Memory B cell (primary cell): ENCODE results near the gene DHX40.
A peak's percentile ranks its signal among the peaks of the same experiment; 100 is the strongest.

Experiments used
- ATAC-seq: fragments of 150-1000 bp; cut with Tn5 transposase; 2 replicates; pipeline ENCODE4 v1.10.0; 2021; ENCODE audit warnings: low read depth, mild to moderate bottlenecking, moderate library complexity
- DNase-seq, 2 donors: peaks; one replicate each; pipeline ENCODE4 v3.0.0; 2022; ENCODE audit warnings: low spot score in 2 of 2
- H3K27ac Mint-ChIP-seq: one replicate; pipeline ENCODE4 v1.8.0; 2022; ENCODE audit warnings: mild to moderate bottlenecking, moderate library complexity, mixed read lengths
- H3K27me3 Mint-ChIP-seq: one replicate; pipeline ENCODE4 v1.8.0; 2022; ENCODE audit warnings: mixed read lengths
- H3K36me3 Mint-ChIP-seq: one replicate; pipeline ENCODE4 v1.8.0; 2022; ENCODE audit warnings: mild to moderate bottlenecking, mixed read lengths
- H3K4me1 Mint-ChIP-seq: one replicate; pipeline ENCODE4 v1.8.0; 2022; ENCODE audit warnings: mixed read lengths
- H3K4me3 Mint-ChIP-seq: one replicate; pipeline ENCODE4 v1.8.0; 2022; ENCODE audit warnings: mild to moderate bottlenecking, moderate library complexity, mixed read lengths
- H3K9me3 Mint-ChIP-seq: one replicate; pipeline ENCODE4 v1.8.0; 2022; ENCODE audit warnings: mixed read lengths

DHX40 gene

DNA sequence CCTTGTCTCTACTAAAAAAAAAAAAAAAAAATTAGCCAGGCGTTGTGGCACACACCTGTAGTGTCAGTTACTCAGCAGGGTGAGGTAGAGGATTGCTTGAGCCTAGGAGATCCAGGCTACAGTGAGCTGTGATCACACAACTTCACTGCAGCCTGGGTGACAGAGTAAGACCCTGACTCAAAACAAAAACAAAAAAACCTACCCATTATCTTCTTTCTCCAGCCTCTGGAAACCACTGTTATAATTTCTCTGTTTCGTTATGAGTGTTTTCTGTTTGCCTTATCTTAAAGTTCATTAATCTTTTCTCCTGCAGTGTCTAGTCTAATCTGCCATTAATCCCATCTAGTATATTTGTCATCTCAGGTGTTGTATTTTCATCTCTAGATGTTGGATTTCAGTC, 35.7 kb downstream of the DHX40 start:
- Mint-ChIP-seq H3K4me1 (no peaks in the 10 kb centered on the region), H3K36me3 (peaks cover 31% of the 10 kb centered on the region), H3K27ac (no peak overlapping the region), H3K4me3 (no peak overlapping the region), H3K9me3 (no peaks in the 10 kb centered on the region), H3K27me3 (no peaks in the 10 kb centered on the region)
- DNase-seq (no peak), ATAC-seq (no peak)

DNA sequence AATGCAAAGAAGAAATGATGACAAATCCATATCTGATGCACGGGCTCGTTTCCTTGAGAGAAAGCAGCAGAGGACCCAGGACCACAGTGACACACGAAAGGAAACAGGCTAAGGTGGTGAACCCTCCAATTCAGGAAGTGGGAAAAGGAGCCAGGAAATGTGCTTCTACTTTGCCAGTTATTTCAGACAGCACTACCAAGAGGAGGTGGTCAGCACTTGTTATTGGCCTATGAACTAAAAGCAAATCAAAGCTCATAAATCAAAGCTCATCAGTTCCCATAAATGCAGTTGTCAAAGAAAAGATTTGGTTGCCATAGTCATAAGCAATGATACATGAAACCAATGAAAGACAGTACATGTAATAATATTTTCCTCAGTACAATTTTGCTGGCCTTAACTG, 41.7 kb downstream of the DHX40 start:
- no peak for DNase-seq
- H3K36me3 Mint-ChIP-seq = peaks cover 34% of the 10 kb centered on the region
- no peaks in the 10 kb centered on the region for H3K27me3 Mint-ChIP-seq
- H3K27ac Mint-ChIP-seq = no peak overlapping the region
- no peaks in the 10 kb centered on the region for H3K4me1 Mint-ChIP-seq
- no peak overlapping the region for H3K4me3 Mint-ChIP-seq
- no peaks in the 10 kb centered on the region for H3K9me3 Mint-ChIP-seq
- no peak for ATAC-seq

DNA sequence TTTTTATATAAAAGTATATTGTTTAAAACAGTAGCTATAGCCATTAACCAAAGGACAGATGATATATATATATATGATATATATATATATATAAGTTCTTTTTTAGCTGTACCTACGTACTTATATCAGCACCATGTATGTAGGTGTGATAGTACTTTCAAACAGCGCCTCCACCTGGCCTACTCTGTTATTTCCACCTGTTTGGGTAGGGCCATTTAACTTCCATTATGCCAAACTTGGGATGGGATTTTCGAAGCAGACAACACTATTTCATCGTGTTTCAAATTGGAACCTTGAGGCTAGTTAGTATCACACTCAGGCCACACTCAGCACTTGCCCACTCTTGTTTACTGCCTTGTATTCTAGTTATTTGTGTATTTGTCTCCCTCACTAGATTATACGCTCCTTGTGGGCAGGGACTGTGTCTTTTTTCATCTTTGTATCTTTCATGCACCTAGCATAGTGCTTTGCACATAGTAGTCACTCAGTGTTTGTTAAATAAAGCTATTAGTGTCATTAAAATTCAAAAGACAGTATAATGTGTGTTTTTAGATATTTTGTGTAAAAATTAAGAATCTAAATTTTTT, 42.5 kb downstream of the DHX40 start:
- DNase-seq (no peak), ATAC-seq (no peak)
- H3K36me3 Mint-ChIP-seq = peaks cover 29% of the 10 kb centered on the region
- H3K4me1 Mint-ChIP-seq = no peaks in the 10 kb centered on the region
- H3K4me3 Mint-ChIP-seq = no peak overlapping the region
- H3K27me3 Mint-ChIP-seq = no peaks in the 10 kb centered on the region
- H3K9me3 Mint-ChIP-seq = no peaks in the 10 kb centered on the region
- H3K27ac Mint-ChIP-seq = no peak overlapping the region

DNA sequence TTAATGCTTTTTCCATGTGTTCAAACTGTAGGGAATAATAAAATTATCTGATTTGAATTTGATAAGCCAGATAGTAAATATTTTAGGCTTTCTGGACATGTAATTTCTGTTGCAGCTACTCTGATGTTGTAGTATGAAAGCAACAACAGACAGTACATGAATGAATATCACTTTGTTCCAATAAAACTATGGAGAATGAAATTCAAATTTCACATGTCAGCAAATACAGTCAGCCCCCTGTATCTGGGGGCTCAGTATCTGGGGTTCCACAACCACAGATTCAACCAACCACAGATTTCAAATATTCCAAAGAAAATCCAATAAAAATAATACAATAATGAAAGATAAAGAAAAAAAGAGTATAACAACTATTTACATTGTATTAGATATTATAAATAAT, 46.1 kb downstream of the DHX40 start:
- peaks cover 10% of the 10 kb centered on the region for H3K36me3 Mint-ChIP-seq
- no peak for ATAC-seq
- H3K4me1 Mint-ChIP-seq = no peaks in the 10 kb centered on the region
- DNase-seq = no peak
- H3K27ac Mint-ChIP-seq = no peak overlapping the region
- no peak overlapping the region for H3K4me3 Mint-ChIP-seq
- H3K9me3 Mint-ChIP-seq = no peaks in the 10 kb centered on the region
- no peaks in the 10 kb centered on the region for H3K27me3 Mint-ChIP-seq

DNA sequence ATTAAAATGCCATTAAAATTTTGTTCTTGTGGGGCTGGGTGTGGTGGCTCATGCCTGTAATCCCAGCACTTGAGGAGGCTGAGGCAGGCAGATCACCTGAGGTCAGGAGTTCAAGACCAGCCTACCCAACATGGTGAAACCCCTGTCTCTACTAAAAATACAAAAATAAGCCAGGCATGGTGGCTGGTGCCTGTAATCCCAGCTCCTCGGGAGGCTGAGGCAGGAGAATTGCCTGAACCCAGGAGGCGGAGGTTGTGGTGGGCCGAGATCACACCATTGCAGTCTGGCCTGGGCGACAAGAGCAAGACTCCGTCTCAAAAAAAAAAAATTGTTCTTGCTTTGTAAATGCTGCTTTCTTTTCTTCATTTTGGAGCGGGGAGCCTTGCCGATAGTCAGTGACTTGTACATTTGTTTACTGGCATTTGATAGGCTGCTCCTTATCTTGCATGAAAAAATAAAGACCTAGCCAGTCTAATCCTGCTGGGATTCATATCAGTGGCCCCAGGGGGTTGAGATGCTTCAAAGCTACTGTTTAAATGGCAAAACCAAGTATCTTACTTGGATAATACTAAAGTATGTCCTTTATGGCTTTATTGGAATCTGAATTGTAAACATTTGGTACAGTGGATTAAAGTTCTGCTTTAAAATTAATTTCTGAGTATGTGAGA, 51.0 kb downstream of the DHX40 start:
- no peak for ATAC-seq
- Mint-ChIP-seq H3K9me3 (no peaks in the 10 kb centered on the region), H3K4me1 (peaks cover 9% of the 10 kb centered on the region), H3K36me3 (no peaks in the 10 kb centered on the region), H3K4me3 (no peak overlapping the region), H3K27ac (no peak overlapping the region), H3K27me3 (no peaks in the 10 kb centered on the region)
- DNase-seq = no peak

DNA sequence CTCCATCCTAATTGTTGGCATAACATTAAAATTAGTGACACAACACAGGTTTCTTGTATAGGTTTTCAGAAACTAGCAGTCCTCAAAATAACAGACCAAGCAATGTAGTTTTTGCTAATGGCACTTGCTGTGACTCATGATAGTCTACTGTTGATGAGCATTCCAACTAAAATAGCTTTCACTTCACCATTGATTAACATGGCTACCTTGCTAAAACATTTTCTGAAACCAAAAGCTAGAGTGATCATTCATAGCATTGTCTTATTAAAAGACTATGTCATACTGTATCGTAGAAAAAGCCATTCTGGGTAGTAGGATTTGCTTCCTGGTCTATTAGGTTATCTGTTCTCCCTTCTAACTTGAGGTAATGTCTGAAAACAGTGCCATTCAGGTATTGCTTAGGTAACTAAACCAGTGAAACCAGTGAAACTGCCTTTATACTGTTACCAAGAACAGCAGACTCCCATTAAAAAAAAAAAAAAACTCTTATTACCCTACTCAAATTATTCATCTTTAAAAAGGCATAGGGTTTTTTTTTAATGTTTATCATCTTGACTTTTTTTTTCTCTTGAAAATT, 51.8 kb downstream of the DHX40 start:
- Mint-ChIP-seq H3K27ac (peak overlapping the region; percentile 97), H3K27me3 (no peaks in the 10 kb centered on the region), H3K4me1 (peaks cover 13% of the 10 kb centered on the region), H3K4me3 (no peak overlapping the region), H3K36me3 (no peaks in the 10 kb centered on the region), H3K9me3 (no peaks in the 10 kb centered on the region)
- ATAC-seq = no peak
- no peak for DNase-seq

DNA sequence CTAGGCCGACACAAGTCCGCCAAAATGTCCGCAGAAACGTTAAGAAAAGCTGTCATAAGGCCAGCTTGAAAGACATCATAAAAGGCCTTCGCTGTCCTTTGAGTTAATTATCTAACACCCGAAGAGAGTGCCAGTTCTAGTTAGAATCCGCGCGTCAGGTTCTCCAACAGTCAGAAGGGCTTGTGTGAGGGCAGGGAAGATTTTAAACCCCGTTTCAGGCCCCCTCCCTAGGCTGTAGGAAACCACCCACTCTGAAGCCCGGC, 53.6 kb downstream of the DHX40 start:
- Mint-ChIP-seq H3K36me3 (no peaks in the 10 kb centered on the region), H3K4me3 (peak overlapping the region; percentile 91), H3K9me3 (no peaks in the 10 kb centered on the region), H3K27ac (peak overlapping the region; percentile 97), H3K27me3 (no peaks in the 10 kb centered on the region), H3K4me1 (peaks cover 21% of the 10 kb centered on the region)
- ATAC-seq = no peak
- DNase-seq = no peak

DNA sequence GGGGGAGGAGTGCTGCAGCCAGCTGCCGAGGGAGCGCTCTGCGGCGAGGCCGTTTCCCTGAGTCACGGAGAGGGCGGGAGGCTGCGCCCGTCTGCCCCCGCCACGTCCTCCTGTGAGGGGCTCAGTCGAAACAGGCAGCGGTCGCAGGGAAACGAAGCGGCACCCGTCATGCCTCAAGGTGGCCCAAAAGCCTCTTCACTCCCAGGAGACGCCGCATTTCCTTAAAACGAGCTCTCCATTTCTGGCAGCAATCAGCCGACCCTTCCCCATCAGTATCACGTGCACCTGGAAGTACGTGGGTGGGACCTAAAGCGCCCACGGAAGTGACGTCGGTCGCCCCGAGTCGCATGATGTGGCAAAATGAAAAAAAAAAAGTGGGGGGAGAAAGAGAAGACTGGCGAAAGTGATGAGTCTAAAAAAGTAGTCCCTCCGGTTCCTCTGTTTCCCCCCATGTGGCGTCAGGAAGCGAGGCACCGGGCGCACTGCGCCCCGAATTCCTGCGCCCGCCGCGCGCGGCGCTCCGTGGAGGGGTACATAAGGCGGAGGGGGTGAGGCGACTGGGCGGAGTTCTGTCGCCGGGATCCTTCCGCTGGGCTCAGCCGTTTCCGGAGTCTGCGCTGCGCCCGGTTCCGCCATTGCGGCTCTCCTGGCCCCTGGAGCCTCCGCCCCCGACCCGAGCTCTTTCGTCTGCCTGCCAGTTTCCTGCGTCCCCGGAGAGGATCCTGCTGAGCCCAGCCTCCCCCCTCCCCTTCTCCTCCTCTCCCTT, 54.1 kb downstream of the DHX40 start, which contains the start of gene CLTC:
TSS of gene CLTC (plus strand) at position 598 of the 766 bp plus-strand sequence. CDS start 237 bp downstream, outside the sequence.
- peak; percentile 91 to 93 for DNase-seq
- Mint-ChIP-seq H3K9me3 (no peaks in the 10 kb centered on the region), H3K36me3 (no peaks in the 10 kb centered on the region), H3K27ac (peak within 1 kb of the TSS; percentile 97), H3K4me3 (peak within 1 kb of the TSS; percentile 91), H3K27me3 (no peaks in the 10 kb centered on the region), H3K4me1 (peaks cover 21% of the 10 kb centered on the region)
- peak; percentile 81 for ATAC-seq

DNA sequence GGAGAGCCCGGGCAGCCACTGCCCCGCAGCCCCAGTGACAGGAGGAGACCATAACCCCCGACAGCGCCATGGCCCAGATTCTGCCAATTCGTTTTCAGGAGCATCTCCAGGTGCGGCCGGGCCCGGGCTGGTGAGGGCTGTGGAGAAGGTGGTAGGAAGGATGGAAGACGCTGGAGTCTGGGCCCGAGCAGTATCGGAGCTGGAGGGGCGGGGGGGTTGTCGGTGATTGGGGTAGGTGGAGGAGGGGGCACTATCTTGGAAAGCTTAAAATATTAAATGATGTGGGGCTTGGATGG, 54.6 kb downstream of the DHX40 start:
- Mint-ChIP-seq H3K27ac (peak overlapping the region; percentile 97), H3K4me1 (peaks cover 21% of the 10 kb centered on the region), H3K36me3 (no peaks in the 10 kb centered on the region), H3K9me3 (no peaks in the 10 kb centered on the region), H3K27me3 (no peaks in the 10 kb centered on the region), H3K4me3 (peak overlapping the region; percentile 91)
- ATAC-seq = no peak
- DNase-seq = no peak

DNA sequence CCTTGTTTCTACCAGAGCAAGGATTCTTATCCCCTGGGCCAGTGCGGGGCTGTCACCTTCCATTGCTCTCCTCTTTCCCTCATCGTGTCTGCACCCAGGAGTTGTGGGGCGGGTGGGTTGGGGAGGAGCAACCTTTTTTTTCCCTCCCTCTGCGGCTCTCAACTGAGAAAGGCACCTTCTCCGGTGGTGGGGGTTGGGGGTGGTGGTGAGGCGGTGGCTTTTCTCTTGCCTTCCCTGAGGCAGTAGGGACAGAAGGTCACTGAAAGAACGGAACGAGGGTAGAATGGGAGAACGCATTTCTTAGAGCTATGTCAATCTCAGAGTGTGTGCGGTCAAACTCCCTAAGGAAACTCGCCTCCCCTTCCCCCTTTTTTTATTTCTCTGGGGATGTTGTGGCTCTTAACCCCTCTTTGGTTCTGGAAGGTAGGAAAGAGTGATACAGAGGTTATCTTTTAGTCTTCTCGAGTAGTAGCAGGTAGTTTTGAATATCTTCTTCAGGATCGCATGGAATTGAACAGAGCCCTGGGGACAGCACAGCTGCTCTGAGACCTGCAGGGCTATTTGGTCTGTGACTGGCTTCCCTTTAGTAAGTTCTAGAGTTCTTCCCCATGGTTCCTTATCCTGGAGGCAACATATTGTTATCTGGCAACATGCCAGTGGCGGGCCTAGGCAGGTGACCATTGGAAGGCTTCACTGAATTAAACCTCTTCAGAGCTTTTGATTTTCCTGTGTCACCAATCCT, 55.3 kb downstream of the DHX40 start:
- no peak for ATAC-seq

DNA sequence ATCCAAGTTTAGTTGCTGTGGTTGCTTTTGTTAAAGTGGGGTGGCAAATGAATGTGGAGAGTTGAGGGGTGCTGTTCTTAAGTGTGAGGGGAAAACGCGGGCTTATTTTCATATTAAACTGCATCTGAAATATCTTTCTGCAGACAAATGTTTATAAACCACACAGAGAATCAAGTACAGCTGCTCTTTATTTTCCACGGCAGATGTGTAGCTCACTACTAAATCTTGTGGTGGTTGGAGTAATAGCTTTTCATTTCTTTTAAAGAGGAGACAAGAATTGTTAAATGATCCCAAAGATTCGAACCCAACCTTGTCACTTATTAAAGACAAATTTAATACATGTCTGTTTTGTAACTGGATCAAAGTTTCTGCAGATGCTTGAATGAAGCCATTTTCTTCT, 56.4 kb downstream of the DHX40 start:
- peak overlapping the region; percentile 97 for H3K27ac Mint-ChIP-seq
- peak overlapping the region; percentile 43 for H3K4me3 Mint-ChIP-seq
- no peaks in the 10 kb centered on the region for H3K27me3 Mint-ChIP-seq
- H3K4me1 Mint-ChIP-seq = peaks cover 27% of the 10 kb centered on the region
- no peaks in the 10 kb centered on the region for H3K9me3 Mint-ChIP-seq
- DNase-seq (no peak), ATAC-seq (no peak)
- H3K36me3 Mint-ChIP-seq = no peaks in the 10 kb centered on the region

More for the DNA sequence above, 55.3 kb downstream of the DHX40 start:
- peak in 1 of 2 donors; percentile 16 for DNase-seq
- H3K4me1 Mint-ChIP-seq = peaks cover 23% of the 10 kb centered on the region
- H3K27me3 Mint-ChIP-seq = no peaks in the 10 kb centered on the region
- H3K36me3 Mint-ChIP-seq = no peaks in the 10 kb centered on the region
- H3K9me3 Mint-ChIP-seq = no peaks in the 10 kb centered on the region
- H3K27ac Mint-ChIP-seq = peak overlapping the region; percentile 97
- H3K4me3 Mint-ChIP-seq = peak overlapping the region; percentile 91

DNA sequence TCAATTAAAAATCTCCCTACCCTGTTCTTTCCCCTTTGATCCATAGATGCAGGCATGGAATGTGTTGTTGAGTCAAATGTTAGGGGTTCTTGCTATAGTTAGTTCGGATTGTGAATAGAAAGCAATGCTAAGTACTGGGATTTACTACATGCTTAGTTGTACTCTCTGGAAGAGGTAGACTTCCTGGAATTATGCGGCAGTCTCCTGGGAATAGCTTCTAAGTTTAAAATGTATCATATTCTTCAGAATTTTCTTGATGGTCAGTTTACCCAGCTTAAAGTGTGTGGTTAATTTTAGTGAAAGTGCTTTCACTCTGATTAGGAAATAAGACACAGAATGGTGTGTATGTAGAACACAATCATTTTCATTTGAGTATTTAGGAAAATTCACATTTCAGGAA, 57.7 kb downstream of the DHX40 start:
- ATAC-seq (no peak), DNase-seq (no peak)
- Mint-ChIP-seq H3K27me3 (no peaks in the 10 kb centered on the region), H3K27ac (peak overlapping the region; percentile 22), H3K4me1 (peaks cover 32% of the 10 kb centered on the region), H3K36me3 (no peaks in the 10 kb centered on the region), H3K9me3 (no peaks in the 10 kb centered on the region), H3K4me3 (peak overlapping the region; percentile 35)

DNA sequence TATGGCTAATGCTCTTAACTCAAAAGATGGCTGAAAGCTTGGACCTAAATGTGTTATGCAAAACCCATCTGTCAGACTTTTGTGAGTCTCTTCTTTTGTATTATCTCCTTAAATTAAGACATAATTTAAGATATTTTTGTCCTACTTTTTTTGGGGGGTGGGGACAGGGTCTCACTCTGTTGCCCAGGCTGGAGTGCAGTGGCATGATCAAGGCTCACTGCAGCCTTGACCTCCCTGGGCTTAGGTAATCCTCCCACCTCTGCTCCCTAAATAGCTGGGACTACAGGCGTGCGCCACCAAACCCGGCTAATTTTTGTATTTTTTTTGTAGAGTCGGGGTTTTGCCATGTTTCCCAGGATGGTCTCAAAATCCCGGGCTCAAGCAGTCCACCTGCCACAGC, 61.3 kb downstream of the DHX40 start:
- Mint-ChIP-seq H3K4me3 (no peak overlapping the region), H3K36me3 (peaks cover 8% of the 10 kb centered on the region)
- no peak for DNase-seq

DNA sequence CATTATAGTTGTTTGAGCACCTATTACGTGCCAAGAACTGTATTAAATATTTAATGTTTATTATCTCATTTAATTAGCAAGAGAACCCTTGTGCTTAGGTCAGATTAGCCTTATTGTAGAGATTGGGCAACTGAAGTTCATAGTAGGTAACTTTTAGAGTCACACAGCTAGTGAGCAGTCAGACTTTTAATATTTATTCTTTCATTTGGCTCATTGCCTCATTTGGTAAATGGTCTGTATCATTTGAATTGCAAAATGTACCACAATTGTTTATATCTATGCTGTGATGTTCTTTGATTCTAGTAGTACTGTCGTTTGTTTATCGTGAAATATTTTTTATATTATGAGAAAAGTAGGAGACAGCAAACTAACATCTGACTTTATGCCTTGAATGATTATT, 61.9 kb downstream of the DHX40 start:
- Mint-ChIP-seq H3K4me1 (peaks cover 36% of the 10 kb centered on the region), H3K4me3 (no peak overlapping the region), H3K27ac (peak overlapping the region; percentile 4), H3K36me3 (peaks cover 8% of the 10 kb centered on the region), H3K9me3 (no peaks in the 10 kb centered on the region), H3K27me3 (no peaks in the 10 kb centered on the region)
- DNase-seq = no peak
- ATAC-seq = no peak

More for the DNA sequence above, 61.3 kb downstream of the DHX40 start:
- Mint-ChIP-seq H3K27ac (no peak overlapping the region), H3K4me1 (peaks cover 37% of the 10 kb centered on the region), H3K27me3 (no peaks in the 10 kb centered on the region), H3K9me3 (no peaks in the 10 kb centered on the region)
- ATAC-seq = no peak
